Prostate gland (tissue), 2 donors: Measurements from ENCODE around the gene PI3.

Experiments used
- CTCF ChIP-seq, 4 experiments: fragments of 200-600 bp in 2 of 4; fragments of 450-650 bp in 2 of 4; sonication (generic) in 2 of 4; IDR thresholded peaks; 1 replicate in 3 of 4; 2 replicates in 1 of 4; pipeline ENCODE4 v1.5.1; 2016 to 2019; ENCODE audit warnings: antibody characterized with exemption in 4 of 4, mild to moderate bottlenecking in 2 of 4, moderate library complexity in 2 of 4
- POLR2AphosphoS5 ChIP-seq: sonication (generic); formaldehyde crosslinking; IDR thresholded peaks from one replicate; pipeline ENCODE4 v1.6.1; 2017; ENCODE audit warnings: antibody characterized with exemption

- TF ChIP-seq CTCF (IDR thresholded peaks at IDR 0.05) (no peak), POLR2AphosphoS5 (no peak)
Measured at GRCh38 chr20:45206725-45207124, 32.0 kb downstream of the PI3 start, which contains the start of gene SEMG1.
